HEK293 (cell line): Measurements from ENCODE around the gene ZNF10.

ENCODE experiments used
- CTCF ChIP-seq: fragments of 450-650 bp; formaldehyde crosslinking; IDR thresholded peaks from 2 replicates; pipeline ENCODE4 v1.5.1; 2016; ENCODE audit warnings: missing biosample characterization, missing genetic modification characterization
- ZFP37 ChIP-seq: fragments of 450-650 bp; formaldehyde crosslinking; IDR thresholded peaks from 2 replicates; pipeline ENCODE4 v1.5.1; 2016; ENCODE audit warnings: missing biosample characterization, missing genetic modification characterization
- ZNF488 ChIP-seq: fragments of 450-650 bp; formaldehyde crosslinking; IDR thresholded peaks from 2 replicates; pipeline ENCODE4 v1.5.1; 2016; ENCODE audit warnings: missing biosample characterization, missing genetic modification characterization

GRCh38 chr12:133124674-133125073 is 5.8 kb upstream of the ZNF10 start:
- TF ChIP-seq ZNF488 (no peak), CTCF (tag by site-specific recombination) (no peak), ZFP37 (tag by site-specific recombination) (no peak)
